Neutrophil (primary cell): ENCODE results near the gene ALG1L2.
"Not testable (repeated sequence)": the region's sequence is repeated elsewhere in the genome, so short reads cannot be mapped to it uniquely, and the experiment has no call there.

Source experiments
- H3K27ac ChIP-seq: fragments of 200-600 bp; sonication (generic); 2 replicates; pipeline ENCODE4 v1.5.1; 2016; ENCODE audit warnings: mild to moderate bottlenecking, moderate library complexity
- H3K27me3 ChIP-seq: fragments of 200-600 bp; sonication (generic); 2 replicates; pipeline ENCODE4 v1.6.0; 2016; ENCODE audit warnings: mild to moderate bottlenecking
- H3K36me3 ChIP-seq: fragments of 200-600 bp; sonication (generic); 2 replicates; pipeline ENCODE4 v1.5.1; 2017
- H3K4me1 ChIP-seq, 2 experiments: fragments of 200-600 bp in 1 of 2; sonication (generic) in 1 of 2; 1 replicate in 1 of 2; 2 replicates in 1 of 2; pipeline versions ENCODE4 v1.5.1 to v1.6.1; 2013 to 2016; ENCODE audit warnings: low read depth in 1 of 2, low read length in 1 of 2, mild to moderate bottlenecking in 1 of 2, moderate library complexity in 1 of 2; ENCODE audit not compliant: control insufficient read depth in 1 of 2, insufficient read depth in 1 of 2
- H3K4me3 ChIP-seq, 2 experiments: fragments of 200-600 bp in 1 of 2; sonication (generic) in 1 of 2; 1 replicate in 1 of 2; 2 replicates in 1 of 2; pipeline ENCODE4 v1.5.1; 2013 to 2016; ENCODE audit warnings: low read depth in 1 of 2, low read length in 1 of 2, mild to moderate bottlenecking in 1 of 2, moderate library complexity in 1 of 2
- H3K9me3 ChIP-seq: fragments of 200-600 bp; sonication (generic); 2 replicates; pipeline ENCODE4 v1.5.1; 2016

The ALG1L2 gene

GRCh38 chr3:130138992-130139391 is 57.4 kb downstream of the ALG1L2 start:
- H3K4me3 ChIP-seq, H3K4me1 ChIP-seq, H3K27me3 ChIP-seq, H3K36me3 ChIP-seq, H3K27ac ChIP-seq, H3K9me3 ChIP-seq: not testable (repeated sequence)

DNA sequence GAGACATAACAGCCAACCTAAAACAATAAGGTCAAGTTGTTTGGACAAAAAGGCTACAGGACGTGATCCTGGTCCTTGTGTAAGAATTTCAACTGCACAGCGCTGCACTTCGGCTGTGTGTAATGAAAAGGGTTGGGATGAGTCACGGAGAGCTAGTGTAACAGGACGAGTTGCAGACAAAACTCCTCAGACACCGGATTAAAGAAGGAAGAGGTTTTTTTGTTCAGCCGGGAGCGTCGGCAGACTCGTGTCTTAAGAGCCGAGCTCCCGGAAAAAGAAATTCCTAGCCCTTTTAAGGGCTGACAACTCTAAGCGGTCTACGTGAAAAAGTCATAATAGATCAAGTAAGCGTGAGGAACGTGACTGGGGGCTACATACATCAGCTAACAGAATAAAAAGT is 59.1 kb downstream of the ALG1L2 start:
- not testable (repeated sequence) for H3K4me3 ChIP-seq, H3K9me3 ChIP-seq, H3K27me3 ChIP-seq, H3K27ac ChIP-seq, H3K4me1 ChIP-seq, H3K36me3 ChIP-seq

- H3K4me3 ChIP-seq, H3K36me3 ChIP-seq, H3K27me3 ChIP-seq, H3K4me1 ChIP-seq, H3K27ac ChIP-seq, H3K9me3 ChIP-seq: not testable (repeated sequence)
Measured at GRCh38 chr3:130143648-130144327, 62.2 kb downstream of the ALG1L2 start.

GRCh38 chr3:130144328-130144650 is 62.7 kb downstream of the ALG1L2 start:
- not testable (repeated sequence) for H3K27ac ChIP-seq, H3K4me3 ChIP-seq, H3K27me3 ChIP-seq, H3K36me3 ChIP-seq, H3K9me3 ChIP-seq, H3K4me1 ChIP-seq

GRCh38 chr3:130145456-130145855 is 63.8 kb downstream of the ALG1L2 start:
- H3K4me1 ChIP-seq, H3K27me3 ChIP-seq, H3K4me3 ChIP-seq, H3K36me3 ChIP-seq, H3K27ac ChIP-seq, H3K9me3 ChIP-seq: not testable (repeated sequence)

GRCh38 chr3:130146465-130146864 is 64.8 kb downstream of the ALG1L2 start:
- H3K9me3 ChIP-seq, H3K4me3 ChIP-seq, H3K27ac ChIP-seq, H3K36me3 ChIP-seq, H3K4me1 ChIP-seq, H3K27me3 ChIP-seq: not testable (repeated sequence)
